Mesodermal cell (in vitro differentiated cells): ENCODE measurements around the gene HINT2.

Experiments
- H3K27ac ChIP-seq: 2 replicates; pipeline ENCODE4 v1.7.0; 2013; ENCODE audit warnings: mild to moderate bottlenecking, low read depth, low read length, moderate library complexity; ENCODE audit not compliant: severe bottlenecking
- H3K36me3 ChIP-seq: 2 replicates; pipeline ENCODE4 v1.7.1; 2013; ENCODE audit warnings: mild to moderate bottlenecking, low read length, moderate library complexity; ENCODE audit not compliant: control insufficient read depth, insufficient read depth
- H3K4me1 ChIP-seq: one replicate; pipeline ENCODE4 v1.7.1; 2013; ENCODE audit warnings: mild to moderate bottlenecking, low read length; ENCODE audit not compliant: insufficient read depth, control insufficient read depth, poor library complexity, severe bottlenecking
- H3K4me3 ChIP-seq: 2 replicates; pipeline ENCODE4 v1.7.0; 2013; ENCODE audit warnings: low read length, control low read depth, mild to moderate bottlenecking; ENCODE audit not compliant: insufficient read depth, poor library complexity, severe bottlenecking; ENCODE audit errors: extremely low read depth
- H3K9me3 ChIP-seq: 2 replicates; pipeline ENCODE4 v1.7.1; 2013; ENCODE audit warnings: mild to moderate bottlenecking, low read length, moderate library complexity; ENCODE audit not compliant: control insufficient read depth
- WGBS, 2 experiments: methylation state at CpG; one replicate each; pipeline ENCODE4 v1.1.5; 2013; ENCODE audit warnings: missing lambda C conversion rate in 2 of 2; ENCODE audit not compliant: insufficient coverage in 2 of 2; 5-methylcytosine and 5-hydroxymethylcytosine counted together

HINT2 gene

GRCh38 chr9:35810122-35810521 is 4.7 kb downstream of the HINT2 start:
- Histone ChIP-seq H3K27ac (no peak overlapping the region), H3K9me3 (no peaks in the 10 kb centered on the region), H3K4me1 (peaks cover 18% of the 10 kb centered on the region), H3K4me3 (no peak overlapping the region), H3K36me3 (peaks cover 49% of the 10 kb centered on the region)
- WGBS, 2 experiments, result 88 to 100% methylated on average over 2 to 3 of the region's 7 CpGs

- Histone ChIP-seq H3K36me3 (peaks cover 61% of the 10 kb centered on the region), H3K4me1 (peaks cover 11% of the 10 kb centered on the region), H3K9me3 (no peaks in the 10 kb centered on the region), H3K4me3 (no peak overlapping the region), H3K27ac (no peak overlapping the region)
- 98 to 99% methylated on average over 8 to 9 of the region's 9 CpGs for WGBS, 2 experiments
Observed at GRCh38 chr9:35808433-35808832, 6.4 kb downstream of the HINT2 start.

GRCh38 chr9:35806101-35806500 is 8.7 kb downstream of the HINT2 start:
- 95 to 98% methylated on average over 7 to 8 of the region's 8 CpGs for WGBS, 2 experiments
- H3K36me3 ChIP-seq, result peaks cover 83% of the 10 kb centered on the region
- H3K4me1 ChIP-seq, result no peaks in the 10 kb centered on the region
- no peak overlapping the region for H3K4me3 ChIP-seq
- H3K9me3 ChIP-seq, result no peaks in the 10 kb centered on the region
- H3K27ac ChIP-seq, result no peak overlapping the region

GRCh38 chr9:35801328-35802128 is 13.3 kb downstream of the HINT2 start:
- Histone ChIP-seq H3K4me1 (peaks cover 19% of the 10 kb centered on the region), H3K36me3 (peaks cover 62% of the 10 kb centered on the region), H3K27ac (no peak overlapping the region), H3K4me3 (no peak overlapping the region), H3K9me3 (no peaks in the 10 kb centered on the region)
- 94 to 95% methylated on average over 12 of the region's 13 CpGs for WGBS, 2 experiments

DNA sequence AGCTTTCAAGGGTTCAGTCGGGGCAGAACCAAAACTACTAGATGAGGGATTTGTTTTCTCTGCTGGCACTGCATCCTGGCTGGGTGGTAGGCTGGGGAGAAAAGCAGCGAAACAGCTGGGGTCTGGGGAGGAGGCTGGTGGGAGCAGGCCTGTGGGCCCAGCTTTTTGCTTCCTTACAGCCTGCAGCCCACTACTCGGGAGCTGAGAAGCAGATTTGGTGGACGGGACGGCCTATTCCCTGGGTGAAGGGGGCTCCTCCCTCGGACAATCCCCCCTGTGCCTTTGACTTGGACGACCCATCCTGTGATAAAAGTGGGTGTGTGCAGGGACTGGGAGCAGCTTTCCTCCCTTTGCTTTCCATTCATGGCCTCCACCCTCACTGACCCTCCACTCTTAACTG is 14.3 kb downstream of the HINT2 start:
- H3K27ac ChIP-seq, result no peak overlapping the region
- WGBS, 2 experiments, result 78 to 96% methylated on average over 5 to 6 of the region's 7 CpGs
- H3K4me3 ChIP-seq, result no peak overlapping the region
- H3K4me1 ChIP-seq, result peaks cover 25% of the 10 kb centered on the region
- H3K9me3 ChIP-seq, result no peaks in the 10 kb centered on the region
- peaks cover 53% of the 10 kb centered on the region for H3K36me3 ChIP-seq

DNA sequence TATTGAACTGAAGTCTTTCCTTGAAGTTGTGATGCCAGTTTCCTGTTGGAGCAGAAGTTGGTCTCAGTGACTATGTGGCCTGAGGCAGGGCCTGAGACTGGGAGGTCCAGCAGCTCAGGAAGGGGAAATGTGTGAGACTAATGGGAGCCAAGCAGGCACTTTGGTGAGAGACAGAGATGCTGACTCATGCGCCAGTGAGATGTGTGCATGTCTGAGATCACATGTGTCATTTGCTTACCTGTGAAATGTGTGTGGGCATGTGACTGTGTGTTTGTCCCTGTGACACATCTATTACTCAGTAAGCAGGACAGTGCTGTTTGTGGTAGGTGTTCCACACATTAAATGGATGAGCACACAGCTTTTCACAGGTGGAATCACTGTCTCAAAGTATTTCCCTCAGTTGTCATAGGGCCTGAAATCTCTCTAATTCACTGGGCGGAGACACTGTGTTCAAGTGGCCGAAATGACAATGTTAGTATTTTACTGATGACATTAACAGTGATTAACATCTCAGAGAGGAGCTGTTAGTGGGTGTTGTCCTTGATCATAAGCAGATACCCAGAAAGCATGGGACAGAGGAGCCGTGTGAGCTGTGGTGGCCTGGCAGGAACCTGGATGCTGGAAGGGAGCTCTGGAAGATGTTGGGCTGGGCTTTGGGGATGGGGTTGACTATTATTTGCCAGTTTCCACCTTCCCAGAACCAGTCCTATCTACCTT is 16.0 kb downstream of the HINT2 start:
- Histone ChIP-seq H3K9me3 (no peaks in the 10 kb centered on the region), H3K4me1 (peaks cover 38% of the 10 kb centered on the region), H3K36me3 (peaks cover 40% of the 10 kb centered on the region), H3K4me3 (no peak overlapping the region), H3K27ac (peak overlapping the region; percentile 0)
- WGBS, 2 experiments, result 92 to 96% methylated on average over 3 to 4 of the region's 4 CpGs

DNA sequence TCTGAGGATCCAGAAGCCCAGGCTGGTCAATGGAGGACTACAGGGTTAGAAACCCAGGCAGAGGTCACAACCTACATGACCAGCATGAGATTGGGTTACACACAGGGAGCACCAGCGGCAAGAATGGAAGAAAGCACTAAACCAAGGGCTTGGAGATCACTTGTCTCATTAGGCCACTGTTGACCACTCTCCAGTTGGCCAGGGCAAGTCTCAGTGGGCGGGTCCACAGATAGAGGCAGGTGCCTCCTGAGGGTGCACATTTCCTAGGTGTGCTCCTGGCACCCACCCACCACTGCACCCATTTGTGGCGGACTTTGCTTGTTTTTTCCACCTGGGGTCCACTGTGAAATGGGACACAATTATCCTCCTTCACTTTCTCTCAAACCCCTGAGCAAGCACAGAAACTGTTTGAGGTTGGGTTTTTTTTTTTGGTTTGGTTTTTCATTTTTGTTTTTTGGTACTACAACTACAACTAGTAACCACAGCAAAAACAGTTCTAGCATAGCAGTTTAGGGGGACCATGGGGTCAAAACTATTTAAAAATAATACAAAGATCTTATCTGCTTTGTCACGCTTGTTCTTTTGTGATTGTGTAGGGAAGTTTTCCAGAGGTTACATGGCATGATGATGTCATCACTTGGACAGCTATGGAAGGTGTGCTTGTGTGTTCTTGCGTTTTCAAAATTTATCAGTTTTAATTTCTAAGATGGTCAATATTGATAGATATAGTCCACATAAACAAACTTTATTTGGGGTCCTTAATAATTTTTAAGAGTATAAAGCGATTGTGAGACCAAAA is 17.3 kb downstream of the HINT2 start:
- peaks cover 28% of the 10 kb centered on the region for H3K36me3 ChIP-seq
- H3K4me1 ChIP-seq, result peaks cover 48% of the 10 kb centered on the region
- 88 to 100% methylated on average over 3 of the region's 6 CpGs for WGBS, 2 experiments
- no peak overlapping the region for H3K27ac ChIP-seq
- no peaks in the 10 kb centered on the region for H3K9me3 ChIP-seq
- H3K4me3 ChIP-seq, result no peak overlapping the region

DNA sequence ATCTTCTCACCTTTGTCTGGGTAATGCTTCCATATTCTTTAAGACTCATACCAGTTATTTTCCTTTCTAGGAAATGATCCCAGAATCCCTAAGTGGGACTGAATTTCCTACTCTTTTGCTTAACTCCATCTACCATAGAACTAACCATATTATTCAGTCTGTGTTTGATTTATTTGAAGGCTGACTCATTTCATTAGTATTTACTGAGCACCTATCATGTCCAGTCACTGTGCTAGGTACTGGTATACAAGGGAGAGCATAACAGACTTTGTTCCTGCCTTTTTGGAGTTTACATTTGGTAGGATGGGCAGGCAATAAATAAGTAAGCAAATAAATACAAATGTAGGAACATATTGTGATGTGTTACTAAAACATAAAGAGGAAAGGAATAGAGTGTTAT is 19.1 kb downstream of the HINT2 start:
- peaks cover 10% of the 10 kb centered on the region for H3K36me3 ChIP-seq
- no peak overlapping the region for H3K4me3 ChIP-seq
- H3K9me3 ChIP-seq, result no peaks in the 10 kb centered on the region
- H3K27ac ChIP-seq, result no peak overlapping the region
- H3K4me1 ChIP-seq, result peaks cover 53% of the 10 kb centered on the region

GRCh38 chr9:35793461-35793860 is 21.4 kb downstream of the HINT2 start:
- Histone ChIP-seq H3K9me3 (no peaks in the 10 kb centered on the region), H3K36me3 (no peaks in the 10 kb centered on the region), H3K27ac (no peak overlapping the region), H3K4me3 (peak overlapping the region; percentile 3), H3K4me1 (peaks cover 52% of the 10 kb centered on the region)
- WGBS, 2 experiments, result 66 to 90% methylated on average over 2 of the region's 2 CpGs

GRCh38 chr9:35792826-35793225 is 22.0 kb downstream of the HINT2 start:
- H3K27ac ChIP-seq, result no peak overlapping the region
- no peaks in the 10 kb centered on the region for H3K9me3 ChIP-seq
- no peak overlapping the region for H3K4me3 ChIP-seq
- 98% methylated on average over 13 to 14 of the region's 14 CpGs for WGBS, 2 experiments
- H3K36me3 ChIP-seq, result no peaks in the 10 kb centered on the region
- H3K4me1 ChIP-seq, result peaks cover 46% of the 10 kb centered on the region
